ENCODE results near the gene RTKN.

RTKN gene

GRCh38 chr2:74393525-74393924 is 48.2 kb downstream of the RTKN start:
- H3K4me3 ChIP-seq (ENCODE audit: low read depth, low read length): no peak overlapping the region
- no peak for TF ChIP-seq CTCF (IDR thresholded peaks at IDR 0.05; ENCODE audit: low read depth, low read length, missing control alignments)
- DNase-seq (ENCODE audit: low read depth): no peak

GRCh38 chr2:74392449-74392743 is 49.3 kb downstream of the RTKN start:
- no peak for DNase-seq (ENCODE audit: low read depth)
- no peak overlapping the region; the same call in 1 of the 2 replicates for H3K4me3 ChIP-seq (ENCODE audit: low read depth, low read length)
- no peak for TF ChIP-seq CTCF (IDR thresholded peaks at IDR 0.05; ENCODE audit: low read depth, low read length, missing control alignments)

GRCh38 chr2:74391580-74392448 is 49.9 kb downstream of the RTKN start:
- DNase-seq (ENCODE audit: low read depth): peak; percentile 77
- peak overlapping the region; percentile 89 for H3K4me3 ChIP-seq (ENCODE audit: low read depth, low read length)
- peak; percentile 95 for TF ChIP-seq CTCF (IDR thresholded peaks at IDR 0.05; ENCODE audit: low read depth, low read length, missing control alignments)

- no peak for TF ChIP-seq CTCF (IDR thresholded peaks at IDR 0.05; ENCODE audit: low read depth, low read length, missing control alignments)
- no peak for DNase-seq (ENCODE audit: low read depth)
- H3K4me3 ChIP-seq (ENCODE audit: low read depth, low read length): peak overlapping the region; percentile 89
Measured at GRCh38 chr2:74391209-74391579, 50.5 kb downstream of the RTKN start.

GRCh38 chr2:74390606-74391005 is 51.1 kb downstream of the RTKN start:
- no peak for TF ChIP-seq CTCF (IDR thresholded peaks at IDR 0.05; ENCODE audit: low read depth, low read length, missing control alignments)
- no peak for DNase-seq (ENCODE audit: low read depth)
- peak overlapping the region; percentile 89; the same call in 1 of the 2 replicates for H3K4me3 ChIP-seq (ENCODE audit: low read depth, low read length)

- no peak for DNase-seq (ENCODE audit: low read depth)
- H3K4me3 ChIP-seq (ENCODE audit: low read depth, low read length): no peak overlapping the region
- no peak for TF ChIP-seq CTCF (IDR thresholded peaks at IDR 0.05; ENCODE audit: low read depth, low read length, missing control alignments)
Measured at GRCh38 chr2:74387346-74387745, 54.4 kb downstream of the RTKN start.

GRCh38 chr2:74385396-74385795 is 56.3 kb downstream of the RTKN start:
- no peak overlapping the region for H3K4me3 ChIP-seq (ENCODE audit: low read depth, low read length)
- no peak for DNase-seq (ENCODE audit: low read depth)
- no peak for TF ChIP-seq CTCF (IDR thresholded peaks at IDR 0.05; ENCODE audit: low read depth, low read length, missing control alignments)

All from GM12864 (cell line).